A549 treated with CORT108297 at 1 μM for 4 hours (cell line): ENCODE results near the gene HS6ST1. TPM values are rescaled to one million over a fixed set of nuclear protein-coding genes. Genes with fewer than 3 reads are reported as not detected.

Experiments used
- total RNA-seq: library from RNA; stranded (reverse); fragments of 200-300 nt; extraction: Qiagen RNA extraction; gene quantifications from 5 replicates; pipeline ENCODE4 v1.2.3, GENCODE V29; 2022

Gene HS6ST1
- total RNA-seq: 9.7 to 13.9 TPM (median 12.6 TPM) in 5 replicates

GRCh38 chr2:128318776-128319464, at the start of gene HS6ST1:
Gene HS6ST1 (minus strand): TSS chr2:128318868. CDS start chr2:128318563, 305 bp downstream.

Other genes with a start within 250 kb of the HS6ST1 start
- gene UGGT1, start 227.7 kb downstream of the HS6ST1 start, total RNA-seq: 17.5 to 22.9 TPM (median 19.9 TPM) in 5 replicates